Measurements from ENCODE around the gene RIOX2. TPM values are rescaled to one million over a fixed set of nuclear protein-coding genes. Genes with fewer than 3 reads are reported as not detected.

RIOX2 gene
- polyA plus RNA-seq, 6 donors from 2014 or later = 20.4 to 34.6 (median 27.2) TPM

- Mint-ChIP-seq H3K27ac (peak overlapping the region in 1 of 6 donors; percentile 47), H3K36me3 (no peaks in the 10 kb centered on the region)
These were observed 33.8 kb downstream of the RIOX2 start for GRCh38 chr3:97938444-97938843.

GRCh38 chr3:97937205-97937604, 35.0 kb downstream of the RIOX2 start:
- ATAC-seq (ENCODE audit: low read depth in 2 of 2) (no peak), DNase-seq (no peak)
- no peaks in the 10 kb centered on the region for H3K9me3 Mint-ChIP-seq
- no peaks in the 10 kb centered on the region for H3K27me3 Mint-ChIP-seq
- no peaks in the 10 kb centered on the region for H3K4me1 Mint-ChIP-seq
- no peaks in the 10 kb centered on the region for H3K36me3 Mint-ChIP-seq
- H3K27ac Mint-ChIP-seq = no peak overlapping the region
- no peak overlapping the region for H3K4me3 Mint-ChIP-seq

More at GRCh38 chr3:97938444-97938843, 33.8 kb downstream of the RIOX2 start:
- DNase-seq (no peak), ATAC-seq (ENCODE audit: low read depth in 2 of 2) (no peak)
- Mint-ChIP-seq H3K4me1 (no peaks in the 10 kb centered on the region), H3K27me3 (no peaks in the 10 kb centered on the region), H3K4me3 (no peak overlapping the region), H3K9me3 (no peaks in the 10 kb centered on the region)

- peaks cover 6 to 7% of the 10 kb centered on the region in 2 donors for H3K36me3 Mint-ChIP-seq
- no peaks in the 10 kb centered on the region for H3K4me1 Mint-ChIP-seq
- H3K27ac Mint-ChIP-seq = peak overlapping the region in 1 of 6 donors; percentile 8
These were observed 36.4 kb downstream of the RIOX2 start for GRCh38 chr3:97935842-97936241.

DNA sequence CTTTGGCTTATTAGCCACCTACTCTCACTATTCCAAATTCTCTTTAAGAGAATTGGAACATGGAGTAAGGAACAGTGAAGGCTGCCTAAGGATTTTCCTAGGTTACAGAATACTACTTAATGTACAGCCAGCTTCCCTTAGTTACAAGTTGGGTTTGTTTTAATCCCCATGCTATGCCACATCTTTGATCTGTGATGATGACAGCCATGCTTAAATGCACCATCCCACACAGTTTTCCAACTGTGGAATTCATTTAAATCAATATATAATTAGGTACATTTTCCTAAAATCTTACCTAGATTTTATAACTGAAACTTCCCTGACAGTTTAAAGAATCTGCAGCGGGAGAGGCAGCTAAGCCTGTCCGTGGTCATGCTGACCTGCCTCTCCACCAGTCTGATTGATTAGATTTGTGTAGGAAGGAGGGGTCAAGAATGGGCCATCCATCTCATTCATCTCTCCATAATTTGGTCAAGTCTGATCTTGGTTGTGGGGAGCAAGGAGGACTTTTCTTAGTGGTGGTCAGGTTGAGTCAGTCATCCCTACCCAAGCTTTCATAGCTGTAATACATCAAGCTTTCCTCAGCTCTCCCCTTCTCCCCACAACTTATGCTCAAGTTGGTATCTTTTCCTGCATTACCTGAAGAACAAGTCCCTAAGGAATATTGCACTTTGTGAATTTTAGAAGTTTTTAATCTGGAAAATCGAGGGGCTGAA, 37.1 kb downstream of the RIOX2 start:
- no peak for DNase-seq
- H3K36me3 Mint-ChIP-seq = peaks cover 8 to 11% of the 10 kb centered on the region in 2 donors
- H3K4me1 Mint-ChIP-seq = no peaks in the 10 kb centered on the region
- ATAC-seq (ENCODE audit: low read depth in 2 of 2) = no peak
- no peak overlapping the region for H3K27ac Mint-ChIP-seq
- peaks cover 0 to 6% (median 0%) of the 10 kb centered on the region in 3 donors for H3K27me3 Mint-ChIP-seq
- H3K9me3 Mint-ChIP-seq = peaks cover 0 to 5% (median 0%) of the 10 kb centered on the region in 7 donors
- no peak overlapping the region for H3K4me3 Mint-ChIP-seq

More at GRCh38 chr3:97935842-97936241, 36.4 kb downstream of the RIOX2 start:
- Mint-ChIP-seq H3K27me3 (peaks cover 0 to 2% (median 0%) of the 10 kb centered on the region in 3 donors), H3K9me3 (peaks cover 0 to 3% (median 0%) of the 10 kb centered on the region in 7 donors), H3K4me3 (no peak overlapping the region)
- DNase-seq (no peak), ATAC-seq (ENCODE audit: low read depth in 2 of 2) (no peak)

DNA sequence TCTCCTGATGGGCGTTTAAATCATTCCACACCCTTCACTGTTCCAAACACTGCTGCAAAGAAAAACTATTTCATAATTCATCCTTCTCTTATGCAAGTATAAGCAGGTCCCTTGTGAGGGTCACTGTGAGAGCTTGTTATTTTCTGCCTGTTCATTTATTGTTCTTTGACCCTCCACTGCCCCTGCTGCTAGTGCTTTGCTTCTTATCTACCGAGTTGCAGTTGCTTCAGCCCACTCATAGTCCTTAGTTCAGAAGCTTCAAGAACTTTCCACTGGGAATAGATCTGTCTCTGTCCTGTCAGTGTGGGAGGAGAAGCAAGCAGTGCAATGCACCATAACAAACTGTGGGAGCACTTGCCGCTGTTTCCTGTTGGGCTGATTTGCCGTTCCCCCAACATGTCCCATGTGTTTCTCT, 39.8 kb downstream of the RIOX2 start:
- H3K36me3 Mint-ChIP-seq = peaks cover 8 to 11% of the 10 kb centered on the region in 2 donors
- no peak for ATAC-seq (ENCODE audit: low read depth in 2 of 2)
- no peak overlapping the region for H3K4me3 Mint-ChIP-seq
- no peaks in the 10 kb centered on the region for H3K4me1 Mint-ChIP-seq
- no peak for DNase-seq
- no peak overlapping the region for H3K27ac Mint-ChIP-seq
- peaks cover 0 to 5% (median 0%) of the 10 kb centered on the region in 7 donors for H3K9me3 Mint-ChIP-seq
- H3K27me3 Mint-ChIP-seq = peaks cover 0 to 6% (median 0%) of the 10 kb centered on the region in 3 donors

GRCh38 chr3:97931218-97931617, 41.0 kb downstream of the RIOX2 start:
- Mint-ChIP-seq H3K27ac (no peak overlapping the region), H3K36me3 (peaks cover 8 to 11% of the 10 kb centered on the region in 2 donors), H3K4me1 (no peaks in the 10 kb centered on the region), H3K27me3 (peaks cover 0 to 6% (median 0%) of the 10 kb centered on the region in 3 donors), H3K4me3 (no peak overlapping the region), H3K9me3 (peaks cover 0 to 5% (median 0%) of the 10 kb centered on the region in 7 donors)
- ATAC-seq (ENCODE audit: low read depth in 2 of 2) (no peak), DNase-seq (no peak)

DNA sequence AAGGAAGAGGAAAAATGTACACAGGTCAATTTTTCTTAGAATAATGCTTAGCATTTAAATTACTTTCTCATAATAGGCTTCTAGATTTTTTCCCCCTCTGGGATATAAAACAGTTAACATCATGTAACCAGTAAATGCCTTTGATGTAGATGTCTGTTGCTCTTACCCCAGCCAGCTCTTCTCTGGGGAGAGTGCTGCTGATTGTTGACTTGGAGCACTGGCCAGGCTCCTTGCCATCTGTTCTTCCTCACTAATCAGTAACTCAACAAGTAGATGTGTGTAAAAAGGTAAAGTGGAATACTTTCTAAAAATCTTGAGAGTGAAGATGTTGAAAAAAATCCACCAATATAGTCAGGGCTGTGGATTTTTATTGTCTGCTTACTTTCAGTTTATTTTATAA, 42.2 kb downstream of the RIOX2 start:
- H3K27me3 Mint-ChIP-seq = peaks cover 0 to 6% (median 0%) of the 10 kb centered on the region in 3 donors
- no peaks in the 10 kb centered on the region for H3K4me1 Mint-ChIP-seq
- H3K27ac Mint-ChIP-seq = no peak overlapping the region
- no peak for DNase-seq
- ATAC-seq (ENCODE audit: low read depth in 2 of 2) = no peak
- H3K36me3 Mint-ChIP-seq = peaks cover 8 to 11% of the 10 kb centered on the region in 2 donors
- peaks cover 0 to 5% (median 0%) of the 10 kb centered on the region in 7 donors for H3K9me3 Mint-ChIP-seq
- H3K4me3 Mint-ChIP-seq = no peak overlapping the region

DNA sequence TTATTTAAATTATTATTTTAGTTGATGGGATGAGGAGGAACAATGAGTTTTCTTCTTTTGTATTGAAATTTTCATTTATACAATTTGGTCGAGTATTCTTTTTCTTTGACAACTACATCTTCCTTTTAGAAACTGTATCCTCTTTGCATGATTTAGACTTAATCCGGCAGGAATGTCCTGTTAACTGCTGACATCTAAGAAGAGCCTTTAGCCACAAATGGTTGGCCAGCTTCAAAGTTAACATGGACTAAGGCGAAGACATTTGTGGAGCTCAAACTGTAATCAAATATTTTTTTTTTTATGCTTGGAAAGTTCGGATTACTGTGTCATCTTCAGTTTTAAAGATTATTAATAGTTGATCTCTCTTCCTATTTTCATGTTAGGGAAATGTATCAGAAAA, 43.2 kb downstream of the RIOX2 start:
- no peaks in the 10 kb centered on the region for H3K4me1 Mint-ChIP-seq
- ATAC-seq (ENCODE audit: low read depth in 2 of 2) (no peak), DNase-seq (no peak)
- peaks cover 10 to 11% of the 10 kb centered on the region in 2 donors for H3K36me3 Mint-ChIP-seq
- H3K9me3 Mint-ChIP-seq = peaks cover 0 to 5% (median 0%) of the 10 kb centered on the region in 7 donors
- H3K27me3 Mint-ChIP-seq = peaks cover 0 to 6% (median 0%) of the 10 kb centered on the region in 3 donors
- no peak overlapping the region for H3K27ac Mint-ChIP-seq
- H3K4me3 Mint-ChIP-seq = no peak overlapping the region

- H3K27ac Mint-ChIP-seq = peak overlapping the region in 1 of 6 donors; percentile 0
- H3K27me3 Mint-ChIP-seq = peaks cover 0 to 6% (median 0%) of the 10 kb centered on the region in 3 donors
- no peak for DNase-seq
- H3K4me1 Mint-ChIP-seq = no peaks in the 10 kb centered on the region
- H3K4me3 Mint-ChIP-seq = no peak overlapping the region
- H3K9me3 Mint-ChIP-seq = peaks cover 0 to 5% (median 0%) of the 10 kb centered on the region in 7 donors
- H3K36me3 Mint-ChIP-seq = peaks cover 11 to 14% of the 10 kb centered on the region in 2 donors
- ATAC-seq (ENCODE audit: low read depth in 2 of 2) = no peak
These were observed 44.5 kb downstream of the RIOX2 start for GRCh38 chr3:97927704-97928103.

GRCh38 chr3:97917813-97918536, 54.3 kb downstream of the RIOX2 start:
- no peaks in the 10 kb centered on the region for H3K27me3 Mint-ChIP-seq
- H3K27ac Mint-ChIP-seq = no peak overlapping the region
- no peaks in the 10 kb centered on the region for H3K4me1 Mint-ChIP-seq
- ATAC-seq (ENCODE audit: low read depth in 2 of 2) (no peak), DNase-seq (no peak)
- peaks cover 0 to 2% (median 0%) of the 10 kb centered on the region in 7 donors for H3K9me3 Mint-ChIP-seq
- H3K4me3 Mint-ChIP-seq = no peak overlapping the region
- H3K36me3 Mint-ChIP-seq = peaks cover 8 to 19% of the 10 kb centered on the region in 2 donors

- H3K4me3 Mint-ChIP-seq = no peak overlapping the region
- no peaks in the 10 kb centered on the region for H3K9me3 Mint-ChIP-seq
- peaks cover 0 to under 1% (median 0%) of the 10 kb centered on the region in 3 donors for H3K4me1 Mint-ChIP-seq
- no peak overlapping the region for H3K27ac Mint-ChIP-seq
- H3K27me3 Mint-ChIP-seq = no peaks in the 10 kb centered on the region
- DNase-seq = no peak
- peaks cover under 1 to 19% of the 10 kb centered on the region in 2 donors for H3K36me3 Mint-ChIP-seq
- ATAC-seq (ENCODE audit: low read depth in 2 of 2) = no peak
These were observed 55.7 kb downstream of the RIOX2 start for GRCh38 chr3:97916576-97916975.

GRCh38 chr3:97914388-97914787, 57.8 kb downstream of the RIOX2 start:
- peaks cover 5 to 16% (median 10%) of the 10 kb centered on the region in 3 donors for H3K4me1 Mint-ChIP-seq
- ATAC-seq (ENCODE audit: low read depth in 2 of 2) = no peak
- H3K4me3 Mint-ChIP-seq = no peak overlapping the region
- DNase-seq = no peak
- H3K36me3 Mint-ChIP-seq = peaks cover 0 to 11% of the 10 kb centered on the region in 2 donors
- no peaks in the 10 kb centered on the region for H3K27me3 Mint-ChIP-seq
- H3K9me3 Mint-ChIP-seq = peaks cover 0 to 3% (median 0%) of the 10 kb centered on the region in 7 donors
- H3K27ac Mint-ChIP-seq = no peak overlapping the region

GRCh38 chr3:97911459-97911858, 60.8 kb downstream of the RIOX2 start:
- Mint-ChIP-seq H3K9me3 (peaks cover 0 to 4% (median 0%) of the 10 kb centered on the region in 7 donors), H3K27me3 (no peaks in the 10 kb centered on the region), H3K4me3 (peak overlapping the region in 3 of 8 donors; percentile 71 to 90 (median 76)), H3K4me1 (peaks cover 5 to 16% (median 10%) of the 10 kb centered on the region in 3 donors), H3K27ac (peak overlapping the region in 1 of 6 donors; percentile 73), H3K36me3 (peaks cover 0 to under 1% of the 10 kb centered on the region in 2 donors)
- DNase-seq = no peak
- ATAC-seq (ENCODE audit: low read depth in 2 of 2) = no peak
